GM21717 (cell line): ENCODE results near the gene CTIF.

ENCODE experiments used
- ATAC-seq: cut with Tn5 transposase; IDR thresholded peaks from one replicate; pipeline ENCODE4 v1.9.1; 2021; ENCODE audit warnings: mild to moderate bottlenecking, moderate library complexity; ENCODE audit not compliant: unreplicated experiment

Gene CTIF

GRCh38 chr18:48721312-48721711, 182.5 kb downstream of the CTIF start:
- ATAC-seq: no peak

GRCh38 chr18:48723016-48723415, 184.2 kb downstream of the CTIF start:
- ATAC-seq: no peak

GRCh38 chr18:48723837-48724236, 185.0 kb downstream of the CTIF start:
- ATAC-seq: no peak

- ATAC-seq: no peak
These were observed 185.6 kb downstream of the CTIF start for GRCh38 chr18:48724442-48724841.

- no peak for ATAC-seq
These were observed 186.1 kb downstream of the CTIF start for GRCh38 chr18:48724939-48725338.

- ATAC-seq: no peak
These were observed 186.7 kb downstream of the CTIF start for GRCh38 chr18:48725562-48725961.

GRCh38 chr18:48727681-48728080, 188.8 kb downstream of the CTIF start:
- no peak for ATAC-seq

- no peak for ATAC-seq
These were observed 189.5 kb downstream of the CTIF start for GRCh38 chr18:48728204-48728833.

- ATAC-seq: no peak
These were observed 190.6 kb downstream of the CTIF start for GRCh38 chr18:48729404-48729803.

- no peak for ATAC-seq
These were observed 191.2 kb downstream of the CTIF start for GRCh38 chr18:48730010-48730409.

- ATAC-seq: no peak
These were observed 194.1 kb downstream of the CTIF start for GRCh38 chr18:48732767-48733424.

GRCh38 chr18:48733643-48734253, 194.9 kb downstream of the CTIF start:
- ATAC-seq: no peak

GRCh38 chr18:48734460-48734859, 195.6 kb downstream of the CTIF start:
- no peak for ATAC-seq

GRCh38 chr18:48735080-48735676, 196.3 kb downstream of the CTIF start:
- no peak for ATAC-seq

- no peak for ATAC-seq
These were observed 196.9 kb downstream of the CTIF start for GRCh38 chr18:48735681-48736255.

GRCh38 chr18:48736321-48737260, 197.8 kb downstream of the CTIF start:
- ATAC-seq: no peak

GRCh38 chr18:48739266-48740067, 200.6 kb downstream of the CTIF start:
- no peak for ATAC-seq

- ATAC-seq: no peak
These were observed 201.2 kb downstream of the CTIF start for GRCh38 chr18:48740068-48740440.

- no peak for ATAC-seq
These were observed 202.1 kb downstream of the CTIF start for GRCh38 chr18:48740851-48741485.
